ENCODE data around the gene BID. TPM values are rescaled to one million over a fixed set of nuclear protein-coding genes. Genes with fewer than 3 reads are reported as not detected.
"Not testable (repeated sequence)": the region's sequence is repeated elsewhere in the genome, so short reads cannot be mapped to it uniquely, and the experiment has no call there.

The BID gene
- total and polyA plus RNA-seq, 2 of the 8 experiments (the other 6 are each of a cell fraction or from before 2014, with no cell fraction given): 39.3 to 114 TPM

- TF ChIP-seq ATF2 (IDR thresholded peaks at IDR 0.05; ENCODE audit: low read length) (no peak), SAP30 (IDR thresholded peaks at IDR 0.05; ENCODE audit: insufficient read depth, insufficient replicate concordance, low read length) (no peak), SIN3A (conservative IDR thresholded peaks at IDR 0.05 in 1 of 2, IDR thresholded peaks at IDR 0.05 in 1 of 2; ENCODE audit: low read depth in 1 of 2, low read length in 2 of 2) (no peak), BACH1 (IDR thresholded peaks at IDR 0.05; ENCODE audit: low read length) (no peak)
Measured at GRCh38 chr22:17764036-17764435, 10.2 kb downstream of the BID start (continued).

GRCh38 chr22:17763442-17763841 is 10.8 kb downstream of the BID start:
- H3K4me3 ChIP-seq (ENCODE audit: extremely low read depth in 1 of 4, insufficient read depth in 2 of 4, low read depth in 3 of 4, low read length in 4 of 4); POLR2A ChIA-PET (ENCODE audit: partially characterized antibody); H2BK12ac ChIP-seq (ENCODE audit: low read depth, low read length); H3K23ac ChIP-seq (ENCODE audit: insufficient read length); H3K27me3 ChIP-seq (replicated peaks in 1 of 4; ENCODE audit: control insufficient read depth in 3 of 4, extremely low read depth in 1 of 4, insufficient read depth in 3 of 4, low read length in 3 of 4); H4K8ac ChIP-seq (ENCODE audit: extremely low read depth, insufficient read depth, low read length); H2BK20ac ChIP-seq (ENCODE audit: low read length); H3K9ac ChIP-seq (replicated peaks in 1 of 4; ENCODE audit: extremely low read depth in 1 of 4, low read depth in 3 of 4, low read length in 3 of 4); H3K23me2 ChIP-seq (ENCODE audit: low read depth, low read length); H3K4me2 ChIP-seq (ENCODE audit: insufficient read depth in 1 of 2, low read depth in 2 of 2, low read length in 2 of 2); H2BK15ac ChIP-seq (ENCODE audit: low read length); H4K20me1 ChIP-seq (replicated peaks in 1 of 2; ENCODE audit: control insufficient read depth in 1 of 2, insufficient read depth in 2 of 2, low read length in 2 of 2); H2AK5ac ChIP-seq (ENCODE audit: low read depth, low read length); H2AFZ ChIP-seq (ENCODE audit: low read length); H4K5ac ChIP-seq (ENCODE audit: insufficient read length, low read depth, low read length); H3K79me1 ChIP-seq (ENCODE audit: low read depth, low read length); H3K56ac ChIP-seq (replicated peaks; ENCODE audit: insufficient read length, low read depth, low read length); H4K91ac ChIP-seq (replicated peaks; ENCODE audit: insufficient read length, low read length); H3K18ac ChIP-seq (ENCODE audit: extremely low read depth, low read length); H2BK5ac ChIP-seq (ENCODE audit: low read depth, low read length); H2BK120ac ChIP-seq (replicated peaks; ENCODE audit: low read depth, low read length); H3K4ac ChIP-seq (replicated peaks; ENCODE audit: insufficient read length, low read depth, low read length); H3K27ac ChIP-seq (ENCODE audit: low read depth, low read length); H3K14ac ChIP-seq (ENCODE audit: insufficient read length); DNase-seq (ENCODE audit: low read depth in 1 of 2, low spot score in 2 of 2); FAIRE-seq; H3K9me3 ChIP-seq (ENCODE audit: insufficient read depth in 2 of 2, low read depth in 1 of 2, low read length in 1 of 2); H3K4me1 ChIP-seq (replicated peaks in 1 of 4; ENCODE audit: control insufficient read depth in 3 of 4, insufficient read depth in 4 of 4, low read length in 3 of 4); H3K36me3 ChIP-seq (ENCODE audit: control insufficient read depth in 2 of 4, insufficient read depth in 4 of 4, low read length in 3 of 4): not testable (repeated sequence)
- WGBS, 2 experiments (ENCODE audit: extremely low coverage in 1 of 2, insufficient coverage in 1 of 2, insufficient read length in 1 of 2, insufficient replicate concordance in 2 of 2, low coverage in 1 of 2, low lambda C conversion rate in 2 of 2, missing lambda C conversion rate in 1 of 2): 89% methylated on average over 10 of the region's 10 CpGs; no CpG with 5 or more reads in 1 of the 2 experiments
- peaks cover 0 to 32% of the 10 kb centered on the region in 2 experiments; a peak in 2 of 4 replicates for H3K79me2 ChIP-seq (ENCODE audit: control insufficient read depth in 1 of 2, insufficient read depth in 2 of 2, low read length in 2 of 2)
- CTCF ChIA-PET (ENCODE audit: partially characterized antibody): interaction anchor here (1.2 kb wide), 1 partner anchor 15 kb away, joined by 6 read pairs; no protein-coding TSS in a partner anchor
